Cardiac septum (tissue), 1 donor: ENCODE data around the gene ZNF516. TPM values are rescaled to one million over a fixed set of nuclear protein-coding genes. Genes with fewer than 3 reads are reported as not detected.
"Not testable (repeated sequence)": the region's sequence is repeated elsewhere in the genome, so short reads cannot be mapped to it uniquely, and the experiment has no call there.

Experiments
- DNase-seq: peaks from one replicate; pipeline ENCODE4 v3.0.0-alpha.2; 2020; ENCODE audit warnings: low spot score
- intact Hi-C: fragments of 100-400 bp; cut with DNase I; formaldehyde crosslinking; loops from one replicate; pipeline ENCODE4 v1.14.0; 2022
- total RNA-seq: library from RNA; stranded (reverse); fragmentation: NEBNext Ultra II Directional; extraction: Animal tissue kit (Norgen Biotek cat#: 25700); gene quantifications from one replicate; pipeline ENCODE4 v1.2.1, GENCODE V29; 2021
- donor health status: DM: no; HTN: no; CAD: no.

ZNF516 gene
- total RNA-seq, 1 donor from 2014 or later = 14.7 TPM

GRCh38 chr18:76476665-76477561 is 18.1 kb downstream of the ZNF516 start:
- DNase-seq = no peak
- intact Hi-C loops = no loop called here

GRCh38 chr18:76475450-76476194 is 19.4 kb downstream of the ZNF516 start:
- intact Hi-C loops = no loop called here
- DNase-seq = no peak

- intact Hi-C loops = no loop called here
- DNase-seq = no peak
These were observed 20.2 kb downstream of the ZNF516 start for GRCh38 chr18:76474824-76475223.

- DNase-seq, intact Hi-C loops: not testable (repeated sequence)
These were observed 21.5 kb downstream of the ZNF516 start for GRCh38 chr18:76473521-76473920.

GRCh38 chr18:76472829-76473228 is 22.2 kb downstream of the ZNF516 start:
- no peak for DNase-seq
- intact Hi-C loops = no loop called here

GRCh38 chr18:76471593-76471992 is 23.4 kb downstream of the ZNF516 start:
- no peak for DNase-seq
- intact Hi-C loops = no loop called here

GRCh38 chr18:76468345-76469304 is 26.4 kb downstream of the ZNF516 start:
- no peak for DNase-seq
- intact Hi-C loops = no loop called here

GRCh38 chr18:76467371-76468190 is 27.5 kb downstream of the ZNF516 start:
- intact Hi-C loops = no loop called here
- no peak for DNase-seq

GRCh38 chr18:76466410-76466991 is 28.5 kb downstream of the ZNF516 start:
- intact Hi-C loops = no loop called here
- no peak for DNase-seq

GRCh38 chr18:76465630-76466409 is 29.2 kb downstream of the ZNF516 start:
- intact Hi-C loops = no loop called here
- DNase-seq = no peak

GRCh38 chr18:76464281-76465259 is 30.5 kb downstream of the ZNF516 start:
- no peak for DNase-seq
- intact Hi-C loops = no loop called here

GRCh38 chr18:76463872-76464271 is 31.2 kb downstream of the ZNF516 start:
- intact Hi-C loops = no loop called here
- DNase-seq = no peak

- intact Hi-C loops = no loop called here
- DNase-seq = no peak
These were observed 31.7 kb downstream of the ZNF516 start for GRCh38 chr18:76463358-76463757.

GRCh38 chr18:76462326-76462694 is 32.7 kb downstream of the ZNF516 start:
- DNase-seq = no peak
- intact Hi-C loops = no loop called here

GRCh38 chr18:76461692-76462325 is 33.2 kb downstream of the ZNF516 start:
- no peak for DNase-seq
- intact Hi-C loops = no loop called here

GRCh38 chr18:76461148-76461547 is 33.9 kb downstream of the ZNF516 start:
- DNase-seq = no peak
- intact Hi-C loops = no loop called here
